IMR-90 (cell line): ENCODE results near the gene CFAP221. TPM values are rescaled to one million over a fixed set of nuclear protein-coding genes. Genes with fewer than 3 reads are reported as not detected.

Experiments
- ATAC-seq: fragments of 200-7000 bp; cut with Tn5 transposase; 2 replicates; pipeline ENCODE4 v1.9.1; 2020; ENCODE audit warnings: low read depth, mild to moderate bottlenecking, moderate library complexity
- BruUV-seq: library from RNA; stranded (reverse); fragments of 400-500 nt; replicated peaks from 2 replicates; lab custom pipeline; 2021; lab: Mats Ljungman, UMichigan
- CTCF ChIA-PET: fragments of 300-600 bp; formaldehyde crosslinking; extraction: SDS; loops from one replicate; lab custom pipeline; 2021; ENCODE audit warnings: antibody characterized with exemption; lab: Yijun Ruan, JAX
- POLR2A ChIA-PET: fragments of 300-600 bp; sonication (Branson Sonifier 250); formaldehyde crosslinking; loops from one replicate; lab custom pipeline; 2022; ENCODE audit warnings: antibody characterized with exemption; ENCODE audit not compliant: unreplicated experiment; lab: Charles Lee
- DNase-seq: peaks from one replicate; pipeline ENCODE4 v3.0.0; 2013
- H2AFZ ChIP-seq: replicated peaks from 2 replicates; pipeline ENCODE3; 2013; ENCODE audit warnings: low read length, mild to moderate bottlenecking; ENCODE audit not compliant: poor library complexity
- H2AK5ac ChIP-seq: 2 replicates; pipeline ENCODE4 v1.6.1; 2013; ENCODE audit warnings: low read depth, low read length, inconsistent platforms
- H2AK9ac ChIP-seq: replicated peaks from 2 replicates; pipeline ENCODE3; 2013; ENCODE audit warnings: mild to moderate bottlenecking, low read depth, low read length, moderate library complexity; ENCODE audit not compliant: poor library complexity
- H2BK120ac ChIP-seq: 2 replicates; pipeline ENCODE4 v1.6.1; 2013; ENCODE audit warnings: low read depth, low read length, inconsistent platforms
- H2BK15ac ChIP-seq: 3 replicates; pipeline ENCODE4 v1.6.1; 2013; ENCODE audit warnings: low read depth, low read length, inconsistent platforms
- H2BK20ac ChIP-seq: 2 replicates; pipeline ENCODE4 v1.6.1; 2013; ENCODE audit warnings: low read depth, mild to moderate bottlenecking, inconsistent platforms, low read length, moderate library complexity
- H2BK5ac ChIP-seq: 2 replicates; pipeline ENCODE4 v1.6.1; 2013; ENCODE audit warnings: mild to moderate bottlenecking, low read depth, low read length, inconsistent platforms; ENCODE audit not compliant: poor library complexity, severe bottlenecking
- H3K14ac ChIP-seq: replicated peaks from 2 replicates; pipeline ENCODE4 v1.6.1; 2013; ENCODE audit warnings: low read depth, low read length, inconsistent platforms
- H3K18ac ChIP-seq: 2 replicates; pipeline ENCODE4 v1.6.1; 2013; ENCODE audit warnings: low read depth, low read length, control low read depth
- H3K23ac ChIP-seq: 2 replicates; pipeline ENCODE4 v1.6.1; 2013; ENCODE audit warnings: low read depth, low read length, inconsistent platforms
- H3K27ac ChIP-seq: 2 replicates; pipeline ENCODE4 v1.5.1; 2013; ENCODE audit warnings: mild to moderate bottlenecking, control low read depth, low read length; ENCODE audit not compliant: insufficient read depth
- H3K27me3 ChIP-seq: 2 replicates; pipeline ENCODE4 v1.6.1; 2013; ENCODE audit warnings: low read length; ENCODE audit not compliant: control insufficient read depth, insufficient read depth
- H3K36me3 ChIP-seq: 2 replicates; pipeline ENCODE4 v1.6.1; 2013; ENCODE audit warnings: low read length, mixed read lengths; ENCODE audit not compliant: control insufficient read depth, insufficient read depth
- H3K4ac ChIP-seq: 2 replicates; pipeline ENCODE4 v1.6.1; 2013; ENCODE audit warnings: low read depth, low read length, inconsistent platforms
- H3K4me1 ChIP-seq: 2 replicates; pipeline ENCODE4 v1.6.1; 2013; ENCODE audit warnings: low read length, mixed read lengths; ENCODE audit not compliant: control insufficient read depth, insufficient read depth
- H3K4me2 ChIP-seq: 2 replicates; pipeline ENCODE4 v1.6.1; 2013; ENCODE audit warnings: low read depth, mild to moderate bottlenecking, control low read depth, low read length, moderate library complexity
- H3K4me3 ChIP-seq: 2 replicates; pipeline ENCODE4 v1.5.1; 2013; ENCODE audit warnings: low read depth, mild to moderate bottlenecking, control low read depth, low read length, moderate library complexity; ENCODE audit not compliant: insufficient read depth
- H3K56ac ChIP-seq: 2 replicates; pipeline ENCODE4 v1.6.1; 2013; ENCODE audit warnings: low read length, inconsistent platforms; ENCODE audit not compliant: insufficient read depth; ENCODE audit errors: extremely low read depth
- H3K79me1 ChIP-seq, 2 experiments: 2 replicates each; pipeline ENCODE4 v1.6.1; 2013; ENCODE audit warnings: low read length in 2 of 2, inconsistent platforms in 1 of 2, low read depth in 1 of 2
- H3K9ac ChIP-seq: 2 replicates; pipeline ENCODE4 v1.6.1; 2013; ENCODE audit warnings: low read depth, low read length, control low read depth
- H3K9me1 ChIP-seq: 2 replicates; pipeline ENCODE4 v1.6.1; 2013; ENCODE audit warnings: low read length, inconsistent platforms; ENCODE audit not compliant: insufficient read depth
- H3K9me3 ChIP-seq: 2 replicates; pipeline ENCODE4 v1.6.1; 2013; ENCODE audit warnings: low read length; ENCODE audit not compliant: control insufficient read depth, insufficient read depth
- H4K20me1 ChIP-seq: 2 replicates; pipeline ENCODE4 v1.6.1; 2013; ENCODE audit warnings: low read length, inconsistent platforms; ENCODE audit not compliant: insufficient read depth
- H4K5ac ChIP-seq: 2 replicates; pipeline ENCODE4 v1.6.1; 2013; ENCODE audit warnings: mild to moderate bottlenecking, low read depth, low read length, control low read depth
- H4K8ac ChIP-seq, 2 experiments: 2 replicates each; pipeline ENCODE4 v1.6.1; 2013; ENCODE audit warnings: low read depth in 2 of 2, low read length in 2 of 2, control low read depth in 1 of 2, inconsistent platforms in 1 of 2
- H4K91ac ChIP-seq: 2 replicates; pipeline ENCODE4 v1.6.1; 2013; ENCODE audit warnings: low read depth, low read length, inconsistent platforms; ENCODE audit not compliant: insufficient read depth
- MAFK ChIP-seq: IDR thresholded peaks from 2 replicates; pipeline ENCODE4 v1.6.1; 2012; ENCODE audit warnings: low read depth, low read length, improper control_type of control experiment
- POLR2A ChIP-seq: IDR thresholded peaks from 2 replicates; pipeline ENCODE4 v1.6.1; 2012; ENCODE audit warnings: mild to moderate bottlenecking, low read depth, low read length
- WGBS, 2 experiments: methylation state at CpG; one replicate each; pipeline versions ENCODE4 v1.1.5 to v1.1.7; 2013; ENCODE audit warnings: missing lambda C conversion rate in 2 of 2; ENCODE audit not compliant: insufficient read length in 1 of 2; ENCODE audit errors: extremely low coverage in 2 of 2; 5-methylcytosine and 5-hydroxymethylcytosine counted together
- dilution Hi-C: fragments of 300-500 bp; cut with HindIII; formaldehyde crosslinking; loops from one replicate; pipeline ENCODE4 v1.14.3; 2018; ENCODE audit warnings: low sequenced_read_pairs; ENCODE audit not compliant: unreplicated experiment
- in situ Hi-C: fragments of 300-500 bp; cut with MboI; formaldehyde crosslinking; loops from 3 replicates; pipeline ENCODE4 v1.14.3; 2019; ENCODE audit warnings: low sequenced_read_pairs, inconsistent platforms, mixed read lengths
- intact Hi-C: fragments of 100-400 bp; cut with micrococcal nuclease; formaldehyde crosslinking; loops from 2 replicates; pipeline ENCODE4 v1.10.0; 2022
- polyA plus RNA-seq, 3 experiments: library from polyadenylated mRNA; depleted of rRNA; stranded (reverse); fragments of >200 nt; gene quantifications; 2 replicates each; pipeline ENCODE4 v1.2.3, GENCODE V29; 2012; ENCODE audit warnings: low replicate concordance in 1 of 3
- total RNA-seq: library from RNA; depleted of rRNA; stranded (reverse); fragments of >200 nt; gene quantifications from 2 replicates; pipeline ENCODE4 v1.2.3, GENCODE V29; 2012
- TF ChIP-seq, protein P1 (sequence below): conservative IDR thresholded peaks from 2 replicates; pipeline ENCODE4 v1.5.1; 2012; ENCODE audit warnings: mild to moderate bottlenecking, low read depth, low read length, improper control_type of control experiment
- TF ChIP-seq, protein P2 (sequence below): fragments of 150-350 bp; IDR thresholded peaks from 2 replicates; pipeline ENCODE4 v1.6.1; 2017; ENCODE audit warnings: mild to moderate bottlenecking, antibody characterized with exemption, low read length, low read depth

Gene CFAP221
- total and polyA plus RNA-seq, 2 of the 4 experiments (the other 2 are of a cell fraction), result not detected

DNA sequence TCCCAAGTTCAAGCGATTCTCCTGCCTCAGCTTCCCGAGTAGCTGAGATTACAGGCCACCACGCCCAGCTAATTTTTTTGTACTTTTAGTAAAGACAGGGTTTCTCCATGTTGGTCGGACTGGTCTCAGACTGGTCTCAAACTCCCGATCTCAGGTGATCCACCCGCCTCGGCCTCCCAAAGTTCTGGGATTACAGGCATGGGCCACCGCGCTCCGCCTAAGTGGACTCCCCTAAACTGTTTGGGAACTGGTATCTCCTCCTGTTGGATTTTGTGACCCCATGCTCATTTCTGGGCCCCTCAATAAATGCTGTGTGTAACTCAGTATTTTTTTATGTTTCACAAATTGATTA lies 25.2 kb upstream of the CFAP221 start:
- no TSS peak for BruUV-seq
- Histone ChIP-seq H3K27ac (no peak overlapping the region), H3K9me1 (no peaks in the 10 kb centered on the region), H3K14ac (no peak overlapping the region), H2BK120ac (no peak overlapping the region), H3K56ac (no peak overlapping the region), H3K79me1 (no peaks in the 10 kb centered on the region), H2BK20ac (no peak overlapping the region), H3K23ac (no peak overlapping the region), H3K4ac (no peak overlapping the region), H4K20me1 (no peaks in the 10 kb centered on the region), H3K18ac (no peak overlapping the region), H3K4me2 (no peak overlapping the region), H4K91ac (no peak overlapping the region), H3K36me3 (no peaks in the 10 kb centered on the region), H4K8ac (no peak overlapping the region), H3K27me3 (peaks cover 15% of the 10 kb centered on the region), H3K4me1 (no peaks in the 10 kb centered on the region), H3K4me3 (no peak overlapping the region), H2AK9ac (no peak overlapping the region), H2BK5ac (no peak overlapping the region), H3K9ac (no peak overlapping the region), H2AK5ac (no peak overlapping the region), H3K9me3 (no peaks in the 10 kb centered on the region), H2AFZ (no peak overlapping the region), H4K5ac (no peak overlapping the region), H2BK15ac (no peak overlapping the region)
- ChIA-PET CTCF (no interaction called here), POLR2A (no interaction called here)
- dilution Hi-C loops, result no loop called here
- TF ChIP-seq, protein P1, sequence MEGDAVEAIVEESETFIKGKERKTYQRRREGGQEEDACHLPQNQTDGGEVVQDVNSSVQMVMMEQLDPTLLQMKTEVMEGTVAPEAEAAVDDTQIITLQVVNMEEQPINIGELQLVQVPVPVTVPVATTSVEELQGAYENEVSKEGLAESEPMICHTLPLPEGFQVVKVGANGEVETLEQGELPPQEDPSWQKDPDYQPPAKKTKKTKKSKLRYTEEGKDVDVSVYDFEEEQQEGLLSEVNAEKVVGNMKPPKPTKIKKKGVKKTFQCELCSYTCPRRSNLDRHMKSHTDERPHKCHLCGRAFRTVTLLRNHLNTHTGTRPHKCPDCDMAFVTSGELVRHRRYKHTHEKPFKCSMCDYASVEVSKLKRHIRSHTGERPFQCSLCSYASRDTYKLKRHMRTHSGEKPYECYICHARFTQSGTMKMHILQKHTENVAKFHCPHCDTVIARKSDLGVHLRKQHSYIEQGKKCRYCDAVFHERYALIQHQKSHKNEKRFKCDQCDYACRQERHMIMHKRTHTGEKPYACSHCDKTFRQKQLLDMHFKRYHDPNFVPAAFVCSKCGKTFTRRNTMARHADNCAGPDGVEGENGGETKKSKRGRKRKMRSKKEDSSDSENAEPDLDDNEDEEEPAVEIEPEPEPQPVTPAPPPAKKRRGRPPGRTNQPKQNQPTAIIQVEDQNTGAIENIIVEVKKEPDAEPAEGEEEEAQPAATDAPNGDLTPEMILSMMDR, result no peak
- TF ChIP-seq MAFK (no peak), POLR2A (no peak)
- TF ChIP-seq, protein P2, sequence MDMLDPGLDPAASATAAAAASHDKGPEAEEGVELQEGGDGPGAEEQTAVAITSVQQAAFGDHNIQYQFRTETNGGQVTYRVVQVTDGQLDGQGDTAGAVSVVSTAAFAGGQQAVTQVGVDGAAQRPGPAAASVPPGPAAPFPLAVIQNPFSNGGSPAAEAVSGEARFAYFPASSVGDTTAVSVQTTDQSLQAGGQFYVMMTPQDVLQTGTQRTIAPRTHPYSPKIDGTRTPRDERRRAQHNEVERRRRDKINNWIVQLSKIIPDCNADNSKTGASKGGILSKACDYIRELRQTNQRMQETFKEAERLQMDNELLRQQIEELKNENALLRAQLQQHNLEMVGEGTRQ, result no peak
- WGBS, 2 experiments, result 79% methylated on average over 5 of the region's 10 CpGs; no CpG with 5 or more reads in 1 of the 2 experiments
- ATAC-seq (no peak), DNase-seq (no peak)
- intact Hi-C loops, result no loop called here
- in situ Hi-C loops, result no loop called here
